GM19240 (cell line): ENCODE results near the gene SDE2.

Source experiments
- DNase-seq: peaks from one replicate; pipeline ENCODE4 v3.0.0; 2011; ENCODE audit warnings: low spot score; ENCODE audit not compliant: insufficient read length

The SDE2 gene

GRCh38 chr1:225999227-225999911 lies at the start of gene SDE2:
TSS of gene SDE2 (minus strand) at chr1:225999343. CDS start at chr1:225999312, 31 bp downstream.
- DNase-seq, result peak; percentile 73

- no peak for DNase-seq
Observed at GRCh38 chr1:226048886-226049285, 49.7 kb upstream of the SDE2 start.

- DNase-seq, result no peak
Observed at GRCh38 chr1:226047495-226047894, 48.4 kb upstream of the SDE2 start.

GRCh38 chr1:226046240-226046639 lies 47.1 kb upstream of the SDE2 start:
- DNase-seq, result no peak

GRCh38 chr1:226044514-226045101 lies 45.5 kb upstream of the SDE2 start:
- DNase-seq, result no peak

GRCh38 chr1:226041419-226041818 lies 42.3 kb upstream of the SDE2 start:
- DNase-seq, result no peak

- DNase-seq, result no peak
Observed at GRCh38 chr1:226038661-226039060, 39.5 kb upstream of the SDE2 start.

- DNase-seq, result no peak
Observed at GRCh38 chr1:226035915-226036314, 36.8 kb upstream of the SDE2 start.

GRCh38 chr1:226034482-226034881 lies 35.3 kb upstream of the SDE2 start:
- no peak for DNase-seq

GRCh38 chr1:226033991-226034390 lies 34.8 kb upstream of the SDE2 start:
- no peak for DNase-seq

- no peak for DNase-seq
Observed at GRCh38 chr1:226033582-226033981, 34.4 kb upstream of the SDE2 start.

GRCh38 chr1:226029568-226030225 lies 30.6 kb upstream of the SDE2 start:
- DNase-seq, result no peak

GRCh38 chr1:226029093-226029496 lies 30.0 kb upstream of the SDE2 start:
- peak; percentile 53 for DNase-seq

- no peak for DNase-seq
Observed at GRCh38 chr1:226027538-226028217, 28.5 kb upstream of the SDE2 start.

- DNase-seq, result no peak
Observed at GRCh38 chr1:226026833-226027232, 27.7 kb upstream of the SDE2 start.

- DNase-seq, result no peak
Observed at GRCh38 chr1:226023735-226024134, 24.6 kb upstream of the SDE2 start.

- DNase-seq, result no peak
Observed at GRCh38 chr1:226021801-226022200, 22.7 kb upstream of the SDE2 start.

- DNase-seq, result no peak
Observed at GRCh38 chr1:226021401-226021800, 22.3 kb upstream of the SDE2 start.

GRCh38 chr1:226019572-226019971 lies 20.4 kb upstream of the SDE2 start:
- no peak for DNase-seq

GRCh38 chr1:226017070-226017469 lies 17.9 kb upstream of the SDE2 start:
- DNase-seq, result no peak

- DNase-seq, result no peak
Observed at GRCh38 chr1:226009650-226010044, 10.5 kb upstream of the SDE2 start.
